ENCODE measurements around the gene XYLB. TPM values are rescaled to one million over a fixed set of nuclear protein-coding genes. Genes with fewer than 3 reads are reported as not detected.

XYLB gene
- total and polyA plus RNA-seq, 2 of the 13 experiments (the other 11 are each of a cell fraction or from before 2014, with no cell fraction given), result 25.9 to 30.0 TPM

DNA sequence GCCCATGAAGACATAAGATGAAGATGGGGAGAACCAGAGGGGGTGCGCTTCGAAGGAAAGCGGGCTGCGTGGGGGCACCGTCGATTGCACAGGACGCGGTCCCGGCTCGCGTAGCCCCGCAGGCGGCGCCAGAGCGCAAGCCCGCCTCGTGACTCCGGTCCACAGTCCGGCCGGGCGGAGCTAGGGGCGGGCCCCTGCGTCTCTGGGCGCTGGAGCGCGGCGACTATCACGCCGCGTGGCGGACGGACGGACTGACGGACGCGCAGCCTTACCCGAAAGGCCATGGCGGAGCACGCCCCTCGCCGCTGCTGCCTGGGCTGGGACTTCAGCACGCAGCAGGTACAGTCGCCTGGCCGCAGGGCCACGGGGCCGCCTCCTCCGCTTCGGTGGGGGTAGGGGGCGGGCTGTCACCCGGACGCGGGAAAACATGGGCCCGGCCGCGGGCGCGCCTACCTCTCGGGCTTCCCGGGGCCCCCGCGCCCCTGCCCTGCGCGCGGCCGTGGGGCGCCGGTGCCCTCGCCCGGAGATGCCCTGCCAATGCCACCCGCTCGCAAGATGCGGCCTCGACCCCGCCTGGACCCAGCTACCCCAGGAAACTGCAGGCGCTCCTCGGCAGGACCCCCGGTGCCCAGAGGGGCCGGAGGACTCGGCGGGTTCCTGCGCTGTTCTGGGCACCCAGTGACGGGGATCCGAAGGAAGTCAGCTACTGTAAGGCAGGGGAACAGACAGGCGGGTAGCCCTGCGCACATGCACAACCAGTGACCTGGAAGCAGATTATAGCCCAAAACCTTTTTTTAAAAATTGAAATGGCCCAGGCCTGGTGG, at the start of gene XYLB (continued):
- TF ChIP-seq, protein P1, sequence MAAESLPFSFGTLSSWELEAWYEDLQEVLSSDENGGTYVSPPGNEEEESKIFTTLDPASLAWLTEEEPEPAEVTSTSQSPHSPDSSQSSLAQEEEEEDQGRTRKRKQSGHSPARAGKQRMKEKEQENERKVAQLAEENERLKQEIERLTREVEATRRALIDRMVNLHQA (CRISPR knock-in tag; IDR thresholded peaks at IDR 0.05), result 0 out of 2 replicates have a peak, but pooled peaks have one; percentile 58
- peak; percentile 84 for TF ChIP-seq ZXDC (CRISPR knock-in tag; IDR thresholded peaks at IDR 0.05)
- peak; percentile 68 for TF ChIP-seq NCOA2 (CRISPR knock-in tag; IDR thresholded peaks at IDR 0.05)
- peak; percentile 57; the same call in 1 of the 2 replicates for TF ChIP-seq ZNF12 (CRISPR knock-in tag; IDR thresholded peaks at IDR 0.05)
- TF ChIP-seq, protein P2, sequence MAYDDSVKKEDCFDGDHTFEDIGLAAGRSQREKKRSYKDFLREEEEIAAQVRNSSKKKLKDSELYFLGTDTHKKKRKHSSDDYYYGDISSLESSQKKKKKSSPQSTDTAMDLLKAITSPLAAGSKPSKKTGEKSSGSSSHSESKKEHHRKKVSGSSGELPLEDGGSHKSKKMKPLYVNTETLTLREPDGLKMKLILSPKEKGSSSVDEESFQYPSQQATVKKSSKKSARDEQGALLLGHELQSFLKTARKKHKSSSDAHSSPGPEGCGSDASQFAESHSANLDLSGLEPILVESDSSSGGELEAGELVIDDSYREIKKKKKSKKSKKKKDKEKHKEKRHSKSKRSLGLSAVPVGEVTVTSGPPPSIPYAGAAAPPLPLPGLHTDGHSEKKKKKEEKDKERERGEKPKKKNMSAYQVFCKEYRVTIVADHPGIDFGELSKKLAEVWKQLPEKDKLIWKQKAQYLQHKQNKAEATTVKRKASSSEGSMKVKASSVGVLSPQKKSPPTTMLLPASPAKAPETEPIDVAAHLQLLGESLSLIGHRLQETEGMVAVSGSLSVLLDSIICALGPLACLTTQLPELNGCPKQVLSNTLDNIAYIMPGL (CRISPR knock-in tag; IDR thresholded peaks at IDR 0.05; ENCODE audit: borderline replicate concordance in 1 of 2, low read depth in 1 of 2), result peak; percentile 94 to 96
- no peak for TF ChIP-seq NONO (IDR thresholded peaks at IDR 0.05)
- TF ChIP-seq NONO (CRISPR knock-in tag; conservative IDR thresholded peaks at IDR 0.05), result peak; percentile 92
- TF ChIP-seq LCORL (IDR thresholded peaks at IDR 0.05), result no peak
- peak; percentile 97 for TF ChIP-seq LCORL (CRISPR knock-in tag; IDR thresholded peaks at IDR 0.05)
- no peak for TF ChIP-seq FOXK2 (IDR thresholded peaks at IDR 0.05)
- TF ChIP-seq ZBTB2 (CRISPR knock-in tag; IDR thresholded peaks at IDR 0.05; ENCODE audit: low read depth), result peak; percentile 79; the same call in 1 of the 2 replicates
- TF ChIP-seq, protein P3, sequence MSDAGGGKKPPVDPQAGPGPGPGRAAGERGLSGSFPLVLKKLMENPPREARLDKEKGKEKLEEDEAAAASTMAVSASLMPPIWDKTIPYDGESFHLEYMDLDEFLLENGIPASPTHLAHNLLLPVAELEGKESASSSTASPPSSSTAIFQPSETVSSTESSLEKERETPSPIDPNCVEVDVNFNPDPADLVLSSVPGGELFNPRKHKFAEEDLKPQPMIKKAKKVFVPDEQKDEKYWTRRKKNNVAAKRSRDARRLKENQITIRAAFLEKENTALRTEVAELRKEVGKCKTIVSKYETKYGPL (CRISPR knock-in tag; IDR thresholded peaks at IDR 0.05), result no peak
- peak; percentile 69; the same call in 1 of the 2 replicates for TF ChIP-seq CREBL2 (CRISPR knock-in tag; IDR thresholded peaks at IDR 0.05; ENCODE audit: borderline replicate concordance)
- peak; percentile 66 for TF ChIP-seq ZBTB14 (CRISPR knock-in tag; IDR thresholded peaks at IDR 0.05)
- TF ChIP-seq SKIL (CRISPR knock-in tag; IDR thresholded peaks at IDR 0.05; ENCODE audit: borderline replicate concordance), result no peak
- TF ChIP-seq PHF8 (CRISPR knock-in tag; IDR thresholded peaks at IDR 0.05), result peak; percentile 93
- 0 out of 2 replicates have a peak, but pooled peaks have one; percentile 36 for TF ChIP-seq TOE1 (CRISPR knock-in tag; IDR thresholded peaks at IDR 0.05)

Measured in HepG2 (cell line).